PC-3 (cell line): Measurements from ENCODE around the gene GARIN3.

Experiments used
- EZH2 ChIP-seq: fragments of 300-600 bp; sonication (generic); IDR thresholded peaks from one replicate; pipeline ENCODE4 v1.6.1; 2017; ENCODE audit warnings: antibody characterized with exemption, mild to moderate bottlenecking, low read length; ENCODE audit not compliant: unreplicated experiment
- EZH2phosphoT487 ChIP-seq: fragments of 300-600 bp; sonication (generic); IDR thresholded peaks from 2 replicates; pipeline ENCODE4 v1.6.1; 2018; ENCODE audit warnings: mild to moderate bottlenecking, antibody characterized with exemption, low read length, borderline replicate concordance
- TF ChIP-seq, protein P1 (sequence below): fragments of 300-600 bp; sonication (generic); conservative IDR thresholded peaks from 2 replicates; pipeline ENCODE4 v1.5.1; 2017; ENCODE audit warnings: antibody characterized with exemption, low read depth, mild to moderate bottlenecking, low read length

GRCh38 chr5:157213527-157214243 is 47.6 kb upstream of the GARIN3 start:
- TF ChIP-seq, protein P1, sequence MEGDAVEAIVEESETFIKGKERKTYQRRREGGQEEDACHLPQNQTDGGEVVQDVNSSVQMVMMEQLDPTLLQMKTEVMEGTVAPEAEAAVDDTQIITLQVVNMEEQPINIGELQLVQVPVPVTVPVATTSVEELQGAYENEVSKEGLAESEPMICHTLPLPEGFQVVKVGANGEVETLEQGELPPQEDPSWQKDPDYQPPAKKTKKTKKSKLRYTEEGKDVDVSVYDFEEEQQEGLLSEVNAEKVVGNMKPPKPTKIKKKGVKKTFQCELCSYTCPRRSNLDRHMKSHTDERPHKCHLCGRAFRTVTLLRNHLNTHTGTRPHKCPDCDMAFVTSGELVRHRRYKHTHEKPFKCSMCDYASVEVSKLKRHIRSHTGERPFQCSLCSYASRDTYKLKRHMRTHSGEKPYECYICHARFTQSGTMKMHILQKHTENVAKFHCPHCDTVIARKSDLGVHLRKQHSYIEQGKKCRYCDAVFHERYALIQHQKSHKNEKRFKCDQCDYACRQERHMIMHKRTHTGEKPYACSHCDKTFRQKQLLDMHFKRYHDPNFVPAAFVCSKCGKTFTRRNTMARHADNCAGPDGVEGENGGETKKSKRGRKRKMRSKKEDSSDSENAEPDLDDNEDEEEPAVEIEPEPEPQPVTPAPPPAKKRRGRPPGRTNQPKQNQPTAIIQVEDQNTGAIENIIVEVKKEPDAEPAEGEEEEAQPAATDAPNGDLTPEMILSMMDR = no peak
- no peak for TF ChIP-seq EZH2
- no peak for TF ChIP-seq EZH2phosphoT487
